ENCODE data around the gene VEGFB. TPM values are rescaled to one million over a fixed set of nuclear protein-coding genes. Genes with fewer than 3 reads are reported as not detected.

Gene VEGFB
- polyA plus RNA-seq, 1 experiment = 13.2 TPM

DNA sequence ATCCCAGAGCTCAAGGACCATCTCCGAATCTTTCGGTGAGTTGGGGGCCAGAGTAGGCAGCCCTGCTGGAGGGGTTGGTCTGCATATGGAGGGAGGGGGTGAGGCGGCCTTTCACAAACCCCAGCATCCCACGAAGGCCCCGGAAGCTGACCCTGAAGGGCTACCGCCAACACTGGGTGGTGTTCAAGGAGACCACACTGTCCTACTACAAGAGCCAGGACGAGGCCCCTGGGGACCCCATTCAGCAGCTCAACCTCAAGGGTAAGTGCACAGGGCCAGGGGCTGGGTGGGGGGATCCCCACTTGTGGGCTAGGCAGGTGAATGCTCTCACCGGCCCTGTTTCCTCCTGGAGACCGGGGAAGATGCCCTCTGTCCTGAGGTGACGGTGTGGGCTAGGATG, 14.6 kb upstream of the VEGFB start:
- no peak for TF ChIP-seq CTCF (IDR thresholded peaks at IDR 0.05; ENCODE audit: insufficient read depth, low read depth, low read length)
- ChIA-PET POLR2A (no interaction called here), CTCF (no interaction called here)
- Histone ChIP-seq H3K4me3 (ENCODE audit: low read depth, low read length) (no peak overlapping the region), H3K27me3 (ENCODE audit: control insufficient read depth, insufficient read depth, low read length) (no peaks in the 10 kb centered on the region), H3K36me3 (ENCODE audit: control insufficient read depth, insufficient read depth, low read length) (peaks cover 17% of the 10 kb centered on the region)
- no peak for DNase-seq (ENCODE audit: low read depth)

DNA sequence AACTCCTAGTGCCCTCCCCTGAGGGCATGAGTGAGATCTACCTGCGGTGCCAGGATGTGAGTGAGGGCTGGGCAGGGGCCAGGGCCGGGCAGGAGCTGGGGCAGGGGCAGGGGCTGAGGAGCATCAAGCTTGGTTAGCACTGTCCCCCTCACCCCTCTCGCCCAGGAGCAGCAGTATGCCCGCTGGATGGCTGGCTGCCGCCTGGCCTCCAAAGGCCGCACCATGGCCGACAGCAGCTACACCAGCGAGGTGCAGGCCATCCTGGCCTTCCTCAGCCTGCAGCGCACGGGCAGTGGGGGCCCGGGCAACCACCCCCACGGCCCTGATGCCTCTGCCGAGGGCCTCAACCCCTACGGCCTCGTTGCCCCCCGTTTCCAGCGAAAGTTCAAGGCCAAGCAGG, 14.1 kb upstream of the VEGFB start:
- CTCF ChIA-PET = interaction anchor here (4.8 kb wide), 1 partner anchor 14 kb away, joined by 26 read pairs; the partner anchor contains the start of gene FERMT3
- POLR2A ChIA-PET = no interaction called here
- Histone ChIP-seq H3K36me3 (ENCODE audit: control insufficient read depth, insufficient read depth, low read length) (peaks cover 17% of the 10 kb centered on the region), H3K27me3 (ENCODE audit: control insufficient read depth, insufficient read depth, low read length) (no peaks in the 10 kb centered on the region), H3K4me3 (ENCODE audit: low read depth, low read length) (no peak overlapping the region)
- no peak for TF ChIP-seq CTCF (IDR thresholded peaks at IDR 0.05; ENCODE audit: insufficient read depth, low read depth, low read length)
- no peak for DNase-seq (ENCODE audit: low read depth)

DNA sequence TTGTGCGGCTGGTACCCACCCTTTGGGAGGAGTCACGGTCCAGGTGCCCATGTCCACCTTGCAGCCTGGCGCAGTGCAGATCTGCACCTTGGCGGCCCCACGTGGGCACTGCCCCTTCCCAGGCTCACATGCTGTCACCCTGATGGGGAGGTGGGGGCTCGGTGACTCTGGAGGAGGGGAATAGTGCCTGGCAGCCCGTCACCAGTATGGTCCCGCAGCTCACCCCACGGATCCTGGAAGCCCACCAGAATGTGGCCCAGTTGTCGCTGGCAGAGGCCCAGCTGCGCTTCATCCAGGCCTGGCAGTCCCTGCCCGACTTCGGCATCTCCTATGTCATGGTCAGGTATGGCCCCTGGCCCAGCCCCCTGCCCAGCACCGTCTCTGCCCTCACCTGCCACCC, 13.6 kb upstream of the VEGFB start:
- TF ChIP-seq CTCF (IDR thresholded peaks at IDR 0.05; ENCODE audit: insufficient read depth, low read depth, low read length) = no peak
- Histone ChIP-seq H3K36me3 (ENCODE audit: control insufficient read depth, insufficient read depth, low read length) (peaks cover 17% of the 10 kb centered on the region), H3K27me3 (ENCODE audit: control insufficient read depth, insufficient read depth, low read length) (no peaks in the 10 kb centered on the region), H3K4me3 (ENCODE audit: low read depth, low read length) (no peak overlapping the region)
- ChIA-PET CTCF (interaction anchor here (4.8 kb wide), 1 partner anchor 15 kb away, joined by 26 read pairs; the partner anchor contains the start of gene FERMT3), POLR2A (no interaction called here)
- DNase-seq (ENCODE audit: low read depth) = no peak

DNA sequence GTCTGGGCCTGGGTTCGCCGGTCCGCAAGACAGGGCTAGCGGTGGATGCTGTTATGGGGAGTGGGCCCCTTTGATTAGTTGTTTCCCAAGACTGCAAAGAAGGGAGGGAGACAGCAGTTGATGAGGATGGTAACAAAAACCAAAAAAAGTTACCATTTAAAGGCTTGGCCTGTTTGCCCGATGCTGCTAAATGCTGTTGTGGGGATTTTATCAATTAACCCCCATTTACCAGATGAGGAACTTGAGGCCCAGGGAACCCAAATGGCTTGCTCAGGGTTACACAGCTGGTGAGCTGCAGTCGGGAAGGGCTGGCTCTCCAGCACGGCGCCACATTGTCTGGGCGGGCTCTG, 11.8 kb upstream of the VEGFB start:
- H3K4me3 ChIP-seq (ENCODE audit: low read depth, low read length) = no peak overlapping the region
- ChIA-PET POLR2A (no interaction called here), CTCF (interaction anchor here (4.8 kb wide), 1 partner anchor 17 kb away, joined by 26 read pairs; the partner anchor contains the start of gene FERMT3)
- DNase-seq (ENCODE audit: low read depth) = no peak
- no peaks in the 10 kb centered on the region for H3K27me3 ChIP-seq (ENCODE audit: control insufficient read depth, insufficient read depth, low read length)
- no peak for TF ChIP-seq CTCF (IDR thresholded peaks at IDR 0.05; ENCODE audit: insufficient read depth, low read depth, low read length)
- peaks cover 17% of the 10 kb centered on the region for H3K36me3 ChIP-seq (ENCODE audit: control insufficient read depth, insufficient read depth, low read length)

DNA sequence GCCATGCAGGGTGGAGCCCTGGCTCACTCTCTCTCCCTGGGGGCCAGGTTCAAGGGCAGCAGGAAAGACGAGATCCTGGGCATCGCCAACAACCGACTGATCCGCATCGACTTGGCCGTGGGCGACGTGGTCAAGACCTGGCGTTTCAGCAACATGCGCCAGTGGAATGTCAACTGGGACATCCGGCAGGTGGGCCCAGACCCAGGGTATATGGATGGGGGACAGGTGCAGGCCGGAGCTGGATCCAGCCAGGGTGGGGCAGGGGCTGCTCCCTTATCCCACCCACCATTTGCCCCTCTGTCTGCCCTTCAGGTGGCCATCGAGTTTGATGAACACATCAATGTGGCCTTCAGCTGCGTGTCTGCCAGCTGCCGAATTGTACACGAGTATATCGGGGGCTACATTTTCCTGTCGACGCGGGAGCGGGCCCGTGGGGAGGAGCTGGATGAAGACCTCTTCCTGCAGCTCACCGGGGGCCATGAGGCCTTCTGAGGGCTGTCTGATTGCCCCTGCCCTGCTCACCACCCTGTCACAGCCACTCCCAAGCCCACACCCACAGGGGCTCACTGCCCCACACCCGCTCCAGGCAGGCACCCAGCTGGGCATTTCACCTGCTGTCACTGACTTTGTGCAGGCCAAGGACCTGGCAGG, 11.3 kb upstream of the VEGFB start:
- no peak for DNase-seq (ENCODE audit: low read depth)
- peaks cover 17% of the 10 kb centered on the region for H3K36me3 ChIP-seq (ENCODE audit: control insufficient read depth, insufficient read depth, low read length)
- no peaks in the 10 kb centered on the region for H3K27me3 ChIP-seq (ENCODE audit: control insufficient read depth, insufficient read depth, low read length)
- ChIA-PET POLR2A (no interaction called here), CTCF (interaction anchor here (0.8 to 4.8 kb wide), 5 partner anchors 7 to 80 kb away, joined by 3 to 26 read pairs (median 6); partner anchors contain the start of gene FERMT3)
- no peak for TF ChIP-seq CTCF (IDR thresholded peaks at IDR 0.05; ENCODE audit: insufficient read depth, low read depth, low read length)
- H3K4me3 ChIP-seq (ENCODE audit: low read depth, low read length) = no peak overlapping the region

Measured in BJ (cell line).